ENCODE results near the gene MAGEA2B.
"Not testable (repeated sequence)": the region's sequence is repeated elsewhere in the genome, so short reads cannot be mapped to it uniquely, and the experiment has no call there.

MAGEA2B gene

GRCh38 chrX:152758918-152759317, 44.5 kb downstream of the MAGEA2B start, which contains the start of gene CSAG3:
TSS of gene CSAG3 (plus strand) at chrX:152759218.
- not testable (repeated sequence) for DNase-seq (ENCODE audit: low spot score)

GRCh38 chrX:152759544-152759943, 45.1 kb downstream of the MAGEA2B start:
- DNase-seq (ENCODE audit: low spot score), result not testable (repeated sequence)

GRCh38 chrX:152761582-152761981, 47.2 kb downstream of the MAGEA2B start:
- DNase-seq (ENCODE audit: low spot score), result not testable (repeated sequence)

- DNase-seq (ENCODE audit: low spot score), result not testable (repeated sequence)
Observed at GRCh38 chrX:152766562-152766961, 52.1 kb downstream of the MAGEA2B start.

Measured in ecto neural progenitor cell (in vitro differentiated cells).